Ramos (cell line): ENCODE measurements around the gene GINS1.

Experiments used
- in situ Hi-C: fragments of 300-500 bp; cut with MboI; formaldehyde crosslinking; loops from one replicate; pipeline ENCODE4 v1.14.3; 2022; ENCODE audit warnings: low sequenced_read_pairs; ENCODE audit not compliant: unreplicated experiment

GINS1 gene

DNA sequence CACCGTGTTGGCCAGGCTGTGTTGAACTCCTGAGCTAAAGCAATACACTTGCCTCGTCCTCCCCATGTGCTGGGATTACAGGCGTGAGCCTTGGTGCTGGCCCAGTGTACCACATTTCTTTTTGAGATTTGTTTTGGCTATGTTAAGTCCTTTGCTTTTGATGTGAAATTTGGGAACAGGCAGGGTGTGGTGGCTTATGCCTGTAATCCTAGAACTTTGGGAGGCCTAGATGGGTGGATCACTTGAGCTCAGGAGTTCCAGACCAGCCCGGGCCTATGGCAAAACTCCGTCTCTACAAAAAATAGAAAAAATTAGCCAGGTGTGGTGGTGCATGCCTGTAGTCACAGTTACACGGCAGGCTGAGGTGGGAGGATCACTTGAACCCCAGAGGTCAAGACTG, 40.2 kb downstream of the GINS1 start:
- in situ Hi-C loops = no loop called here

DNA sequence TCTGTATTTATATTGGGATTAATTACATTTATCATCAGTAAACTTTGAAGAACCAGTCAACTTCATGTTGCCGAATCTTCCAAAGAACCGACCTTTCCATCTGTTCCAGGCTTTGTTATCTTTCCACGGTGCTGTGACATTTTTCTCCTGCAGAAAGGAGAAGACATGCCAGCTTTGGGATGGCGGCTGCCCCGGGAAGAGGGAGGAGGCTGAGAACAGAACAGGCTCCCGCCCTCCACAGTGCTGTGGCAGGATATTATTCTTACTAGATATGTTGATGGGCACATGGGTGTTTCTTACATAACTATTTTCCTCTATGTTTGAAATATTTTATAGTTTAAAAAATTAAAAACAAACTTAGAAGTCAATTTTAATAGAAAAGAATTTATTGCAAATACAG, 44.9 kb downstream of the GINS1 start:
- in situ Hi-C loops = no loop called here

DNA sequence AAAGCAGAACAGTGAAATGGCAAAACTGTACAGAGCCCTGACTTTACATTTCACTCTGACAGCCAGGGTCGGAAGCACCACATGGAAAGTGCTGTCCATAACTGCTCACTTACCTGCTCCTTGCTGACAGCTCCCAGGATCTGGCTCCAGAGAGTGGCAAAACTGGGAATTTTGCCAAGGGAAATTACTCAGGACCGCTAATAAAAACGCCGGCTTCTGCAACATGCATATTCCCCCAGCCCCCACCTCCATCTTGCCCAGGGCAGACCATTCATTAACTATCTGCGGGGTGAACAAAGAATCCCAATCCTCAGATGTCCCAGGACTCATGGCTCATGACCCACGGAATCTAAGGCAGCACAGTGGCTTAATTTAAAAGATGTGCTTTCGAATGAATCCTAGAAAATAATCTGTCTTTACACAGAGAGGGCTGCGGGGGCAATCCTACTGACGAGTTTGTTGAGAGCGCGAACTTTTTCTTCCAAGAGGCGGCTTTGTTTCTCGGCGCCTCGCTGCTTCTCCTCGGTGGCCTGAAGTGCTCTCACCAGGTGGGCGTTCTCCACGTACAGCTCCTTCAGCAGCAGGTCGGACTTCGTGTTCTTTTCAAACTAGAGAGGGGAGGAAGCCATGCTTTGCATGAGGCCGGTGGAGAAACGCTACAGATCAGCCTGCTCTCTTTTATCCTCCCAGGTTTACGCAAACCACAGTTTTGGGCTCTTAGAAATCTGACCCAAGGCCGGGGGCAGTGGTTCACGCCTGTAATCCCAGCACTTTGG, 45.8 kb downstream of the GINS1 start:
- in situ Hi-C loops = no loop called here

DNA sequence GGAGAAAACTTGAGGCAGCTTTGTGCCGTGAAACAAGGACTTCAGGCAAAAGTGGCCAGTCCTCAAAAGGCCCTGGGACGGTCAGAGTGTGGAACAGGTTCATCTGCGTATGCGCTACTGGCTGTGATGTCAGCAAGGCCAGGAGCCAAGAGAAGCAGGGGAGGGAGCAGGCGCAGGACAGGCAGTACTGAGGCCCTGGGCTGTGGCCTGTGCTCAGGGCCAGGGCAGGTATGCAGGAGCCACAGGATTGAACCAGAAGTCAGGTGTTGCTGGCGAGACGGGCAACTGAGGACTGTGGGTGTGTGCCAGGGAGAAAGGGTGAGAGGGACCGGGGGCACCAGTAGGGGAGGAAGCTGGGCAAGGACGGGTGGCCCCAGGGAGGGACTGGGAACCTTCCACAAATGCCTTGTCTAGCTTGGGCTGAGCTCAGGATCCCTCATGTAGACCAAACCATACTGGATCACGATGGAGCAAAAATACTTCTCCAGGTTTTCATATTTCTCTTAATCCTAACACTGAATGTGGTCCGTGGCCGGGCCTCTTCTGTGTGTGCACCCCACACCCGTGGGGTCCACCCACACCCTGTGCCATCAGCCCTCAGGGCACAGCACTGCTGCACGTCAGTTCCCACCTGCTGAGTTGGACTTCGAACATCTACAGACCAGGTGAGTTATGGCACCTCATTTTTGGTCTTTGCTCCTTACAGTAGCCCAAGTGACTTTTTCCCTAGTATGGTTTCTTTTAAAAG, 46.9 kb downstream of the GINS1 start:
- in situ Hi-C loops = no loop called here

DNA sequence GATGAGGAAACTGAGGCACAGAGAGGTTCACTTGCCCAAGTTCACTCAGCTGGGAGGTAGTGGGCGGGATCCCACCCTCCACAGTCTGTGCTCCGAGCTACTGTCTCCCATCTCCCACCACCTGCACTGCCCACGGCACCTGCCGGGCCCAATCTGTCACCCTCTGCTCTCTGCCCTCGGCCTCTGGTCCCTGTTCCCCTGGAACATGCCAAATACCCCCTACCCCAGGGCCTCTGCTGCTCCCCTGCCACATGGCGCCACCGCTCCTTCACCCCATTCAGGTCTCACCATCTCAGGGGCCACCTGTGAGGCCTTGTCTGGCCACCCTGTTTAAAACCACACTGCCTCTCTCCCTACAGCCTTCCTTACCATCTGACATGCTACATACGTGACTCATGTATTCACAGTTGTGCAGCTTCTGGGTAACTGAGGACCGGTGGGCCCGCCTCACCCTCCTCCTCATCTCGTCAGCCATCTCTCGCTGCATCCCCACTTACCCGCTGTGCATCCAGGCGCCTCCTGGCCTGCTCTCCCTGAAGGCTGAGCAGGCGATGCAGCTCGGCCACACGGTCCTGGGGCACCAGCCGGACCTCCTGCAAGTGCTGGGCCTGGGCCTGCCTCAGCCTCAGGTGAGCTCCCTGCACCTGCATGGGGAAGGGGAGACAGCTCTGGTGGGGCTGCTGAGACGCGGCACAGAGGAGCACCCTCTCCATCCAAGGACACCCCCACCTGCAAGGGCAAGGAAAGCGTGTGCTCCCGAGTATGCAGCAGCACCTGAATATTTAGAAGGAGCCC, 50.6 kb downstream of the GINS1 start:
- in situ Hi-C loops = no loop called here

DNA sequence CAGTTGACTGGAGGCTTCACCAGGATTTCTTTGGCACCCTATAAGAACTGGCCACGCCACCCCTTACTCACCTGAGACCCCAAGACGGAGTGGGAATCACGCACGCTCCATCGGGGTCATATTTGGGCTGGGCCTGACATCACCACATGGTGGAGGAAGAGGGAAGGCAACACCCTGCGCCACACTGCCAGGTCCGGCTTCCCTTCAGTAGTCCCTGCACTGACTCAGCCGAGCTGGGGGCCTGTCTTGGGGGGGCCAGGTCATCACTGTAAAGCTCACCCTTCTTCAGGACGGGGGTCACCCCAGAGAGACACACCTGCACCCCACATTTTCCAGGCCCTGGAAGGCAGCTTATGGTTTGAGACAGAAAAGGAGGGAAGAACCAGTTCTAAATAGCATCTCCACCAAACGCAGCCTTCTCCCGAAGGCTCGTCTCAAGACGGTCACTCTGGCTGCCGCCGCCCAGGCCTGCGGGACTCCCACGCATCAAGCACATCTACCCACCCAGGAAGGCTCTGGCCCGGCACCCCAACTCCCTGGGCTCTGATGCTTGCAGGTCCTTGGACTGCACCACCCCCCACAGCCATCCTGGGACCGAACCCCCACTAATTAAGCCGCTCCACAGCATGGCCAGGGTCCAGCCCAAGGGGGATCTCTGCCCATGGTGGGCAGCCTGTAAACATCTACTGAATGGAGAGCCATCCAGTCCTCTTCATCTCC, 51.8 kb downstream of the GINS1 start:
- in situ Hi-C loops = no loop called here

DNA sequence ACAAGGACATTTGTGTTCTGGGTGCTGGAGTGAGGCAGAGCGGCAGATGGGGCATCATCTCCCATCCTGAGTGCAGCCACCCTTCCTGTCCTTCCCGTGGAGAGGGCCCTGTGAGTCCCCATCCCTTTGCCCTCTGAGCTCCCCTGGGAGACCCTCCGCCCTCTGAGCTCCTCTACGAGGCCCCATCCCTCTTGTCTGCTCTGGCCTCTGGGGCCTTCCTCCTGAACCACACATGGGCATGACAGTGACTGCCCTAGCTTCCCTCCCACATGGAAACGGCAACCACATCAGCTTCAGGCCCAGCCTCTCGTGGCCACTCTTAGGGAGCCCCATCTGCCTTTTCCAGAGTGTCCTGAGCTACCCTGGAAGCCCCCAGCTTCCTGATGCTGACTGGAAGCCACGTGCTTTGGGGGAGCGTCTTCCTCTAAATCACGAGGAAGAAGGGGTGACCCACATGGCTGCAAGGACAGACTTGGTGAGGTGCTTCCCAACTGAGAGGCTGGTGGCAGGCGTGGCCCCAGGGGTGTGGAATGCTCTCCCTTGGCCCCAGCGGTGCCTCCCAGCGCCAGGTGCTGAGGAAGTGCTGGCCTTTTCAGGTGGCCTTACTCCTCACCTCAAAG, 52.6 kb downstream of the GINS1 start:
- in situ Hi-C loops = no loop called here

DNA sequence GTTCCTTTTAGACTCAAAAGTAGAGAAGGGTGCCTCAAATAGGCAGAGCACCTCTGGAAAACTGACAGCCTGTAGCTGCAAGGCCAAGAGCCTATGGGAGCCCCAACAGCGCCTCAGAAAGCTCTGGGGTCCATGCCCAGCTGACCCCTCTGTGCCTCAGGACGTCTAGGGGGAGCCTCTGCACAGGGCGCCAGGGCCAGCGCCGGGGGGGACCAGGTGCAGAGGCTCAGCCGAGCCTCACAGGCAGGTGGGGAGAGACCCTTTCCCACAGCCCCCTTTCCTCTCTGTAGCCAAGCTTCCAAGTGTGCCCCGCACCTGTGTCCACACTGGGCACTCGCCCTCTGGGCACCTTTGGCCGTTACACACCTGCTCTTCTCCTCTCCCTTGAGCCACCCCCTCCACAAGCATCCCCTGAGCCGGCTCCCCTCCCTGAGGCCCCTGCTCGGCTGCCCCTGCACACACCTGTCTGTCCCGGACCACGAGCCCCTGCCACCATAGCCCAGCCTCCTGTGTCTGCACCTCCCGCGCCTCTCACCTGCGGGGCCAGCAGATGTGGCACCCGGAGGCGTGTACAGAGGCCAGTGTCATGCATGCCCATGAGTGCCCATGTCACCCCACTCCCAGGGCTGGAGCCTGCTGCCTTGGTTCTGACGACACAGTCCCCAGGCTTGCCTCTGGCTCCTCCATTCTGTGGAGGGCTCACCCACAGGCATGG, 53.2 kb downstream of the GINS1 start:
- in situ Hi-C loops = no loop called here

DNA sequence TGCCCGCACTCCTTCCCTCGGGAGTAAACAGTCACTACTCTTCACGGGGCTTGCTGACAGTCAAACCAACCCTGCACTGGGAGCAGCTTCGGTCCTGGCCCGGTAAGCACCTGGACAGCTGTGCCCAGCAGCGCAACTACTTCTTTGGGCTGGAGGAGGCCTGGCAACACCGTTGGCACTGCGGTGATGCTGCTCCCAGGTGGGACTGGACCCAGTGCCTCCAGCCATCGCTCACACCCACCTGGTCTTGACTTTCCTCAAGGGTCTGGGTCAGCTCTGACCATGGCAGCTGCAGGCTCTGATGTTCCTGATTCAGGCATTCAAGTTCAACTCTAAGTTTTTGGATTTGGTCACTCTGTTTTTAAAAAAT, 53.8 kb downstream of the GINS1 start:
- in situ Hi-C loops = no loop called here

DNA sequence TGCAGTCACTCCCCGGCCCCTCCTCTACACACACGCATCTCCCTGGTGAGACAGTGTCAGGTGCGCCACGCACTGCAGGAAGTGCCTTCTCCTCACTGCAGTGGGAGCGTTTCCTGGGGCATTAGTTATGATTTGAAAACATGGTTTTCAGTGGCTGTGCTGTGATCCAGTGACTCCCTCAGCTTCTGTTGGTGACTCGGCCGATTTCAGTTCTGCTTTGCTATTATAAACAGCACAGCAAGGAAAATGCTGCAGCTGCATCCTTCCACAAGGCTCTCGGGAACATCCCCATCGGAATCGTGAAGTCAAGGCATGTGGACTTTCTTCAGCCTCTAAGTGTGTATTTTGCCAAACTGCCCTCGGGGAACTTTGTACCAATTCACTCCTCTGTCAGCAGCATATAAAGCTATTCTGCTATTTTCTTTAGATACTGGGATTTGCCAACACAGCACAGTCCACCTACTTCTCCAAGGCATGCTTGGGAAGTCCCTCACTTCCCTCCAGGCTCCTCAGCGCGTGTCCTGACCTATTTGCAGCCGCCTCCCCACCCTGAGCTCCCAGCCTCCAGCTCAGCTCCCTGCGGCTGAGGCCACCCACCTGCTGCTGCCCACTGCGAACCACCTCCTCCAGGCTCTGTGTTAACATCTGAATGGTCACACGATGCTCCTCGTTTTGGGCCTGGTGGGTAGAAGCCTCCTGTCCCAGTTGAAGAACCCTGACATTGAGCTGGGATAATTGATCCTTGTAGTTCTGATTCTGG, 54.5 kb downstream of the GINS1 start:
- in situ Hi-C loops = no loop called here

DNA sequence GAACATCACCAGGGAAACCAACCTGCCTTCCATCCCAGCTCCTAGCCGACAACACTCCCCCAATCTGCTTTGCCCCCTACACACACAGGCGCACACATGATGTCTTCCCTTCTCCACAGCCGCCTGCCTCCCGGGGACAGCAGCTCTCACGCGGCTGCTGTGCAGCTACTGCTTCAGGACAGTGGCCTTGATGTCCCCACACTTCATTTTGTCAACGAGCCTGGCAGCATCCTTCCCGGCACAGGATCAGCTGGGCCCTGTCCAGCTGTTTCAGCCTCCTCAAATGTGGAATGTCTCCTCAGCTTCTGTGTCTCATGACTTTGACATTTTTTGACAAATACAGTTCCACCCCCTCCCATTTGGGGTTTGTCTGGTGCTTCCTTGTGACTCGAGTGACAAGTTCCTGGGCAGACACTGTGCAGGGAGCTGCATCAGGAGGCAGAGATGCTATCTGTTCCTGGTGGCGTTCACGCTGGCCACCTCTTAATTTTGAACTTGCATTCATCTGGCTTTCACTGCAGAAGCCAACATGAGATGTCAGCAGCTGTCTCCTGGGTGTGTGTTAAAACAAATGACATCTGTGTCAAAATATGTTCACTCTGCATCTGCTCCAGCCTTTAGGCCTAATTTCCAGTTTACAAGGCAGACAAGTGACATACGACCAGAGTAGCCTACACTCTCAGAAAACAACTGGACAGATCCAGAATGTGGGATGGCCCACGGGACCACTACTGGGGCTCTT, 57.2 kb downstream of the GINS1 start:
- in situ Hi-C loops = no loop called here

DNA sequence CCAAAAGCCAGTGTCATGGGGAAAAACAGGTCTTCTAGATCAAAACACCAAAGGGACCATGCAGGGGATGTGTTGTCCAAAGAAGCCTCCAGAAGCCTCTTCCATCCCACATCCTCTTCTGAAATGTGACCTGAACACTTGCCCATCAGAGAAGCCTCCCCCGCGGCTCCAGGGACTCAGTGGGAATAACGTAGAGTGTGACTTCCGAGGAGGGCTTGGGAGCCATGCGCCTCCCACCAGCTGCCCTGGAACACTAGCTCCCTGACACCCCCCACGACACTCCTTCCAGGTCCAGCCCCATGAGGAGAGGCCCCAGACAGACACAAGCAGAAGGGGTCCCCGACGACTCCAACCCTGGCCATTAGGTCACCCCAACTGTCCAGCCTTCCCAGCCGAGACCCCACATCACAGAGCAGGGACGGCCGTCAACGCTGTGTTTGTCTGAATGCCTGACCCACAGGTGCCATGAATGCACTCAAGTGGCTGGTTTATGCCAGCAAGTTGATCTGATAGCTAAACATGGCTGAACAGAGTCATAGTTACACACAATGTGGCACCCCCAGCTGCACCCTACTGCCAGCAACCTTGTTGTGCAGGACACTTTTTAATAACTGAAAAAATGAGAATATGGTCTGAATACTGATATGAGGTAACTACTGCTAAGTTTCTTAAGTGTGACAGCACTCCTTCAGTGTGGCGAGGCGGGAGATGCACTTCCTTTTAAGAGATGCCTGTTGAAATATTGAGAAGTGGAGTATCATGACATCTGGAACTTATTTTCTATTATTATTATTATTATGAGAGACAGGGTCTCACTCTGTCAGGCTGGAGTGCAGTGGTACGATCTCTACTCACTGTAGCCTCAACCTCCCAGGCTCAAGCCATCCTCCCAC, 58.0 kb downstream of the GINS1 start:
- in situ Hi-C loops = no loop called here

DNA sequence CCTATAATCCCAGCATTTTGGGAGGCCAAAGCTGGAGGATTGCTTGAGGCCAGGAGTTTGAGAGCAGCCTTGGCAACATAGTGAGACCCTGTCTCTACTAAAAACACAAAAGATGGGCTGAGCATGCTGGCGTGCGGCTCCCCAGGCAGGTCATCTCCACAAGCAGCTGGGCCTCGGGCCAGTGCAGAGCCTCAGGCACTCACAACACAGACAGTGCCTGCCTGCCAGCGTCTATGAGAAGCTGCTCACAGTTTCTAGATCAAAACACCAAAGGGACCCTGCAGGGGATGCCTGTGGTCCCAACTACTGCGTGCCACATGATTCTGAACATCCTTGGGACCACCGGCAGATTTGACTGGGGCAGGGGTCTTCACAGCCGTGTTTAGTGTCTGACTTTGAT, 59.4 kb downstream of the GINS1 start:
- in situ Hi-C loops = no loop called here

DNA sequence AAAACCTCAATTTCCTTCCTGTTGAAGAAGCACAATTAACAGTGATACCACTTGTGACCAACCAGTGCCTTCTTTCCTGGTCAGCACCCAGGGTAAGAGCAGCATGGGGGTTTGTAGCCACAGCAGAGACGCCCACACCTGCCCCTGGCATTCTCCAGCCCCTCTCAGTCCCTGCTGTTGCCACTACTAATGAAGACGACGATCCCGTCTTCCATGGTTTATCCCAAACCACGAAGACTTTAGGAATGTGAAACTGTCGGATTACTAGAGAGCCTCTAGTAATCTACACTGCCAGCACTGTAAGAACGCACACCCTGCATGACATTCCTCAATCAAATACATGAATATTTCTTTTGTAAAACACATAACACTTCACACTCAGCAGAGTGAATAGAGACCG, 60.0 kb downstream of the GINS1 start:
- in situ Hi-C loops = no loop called here

DNA sequence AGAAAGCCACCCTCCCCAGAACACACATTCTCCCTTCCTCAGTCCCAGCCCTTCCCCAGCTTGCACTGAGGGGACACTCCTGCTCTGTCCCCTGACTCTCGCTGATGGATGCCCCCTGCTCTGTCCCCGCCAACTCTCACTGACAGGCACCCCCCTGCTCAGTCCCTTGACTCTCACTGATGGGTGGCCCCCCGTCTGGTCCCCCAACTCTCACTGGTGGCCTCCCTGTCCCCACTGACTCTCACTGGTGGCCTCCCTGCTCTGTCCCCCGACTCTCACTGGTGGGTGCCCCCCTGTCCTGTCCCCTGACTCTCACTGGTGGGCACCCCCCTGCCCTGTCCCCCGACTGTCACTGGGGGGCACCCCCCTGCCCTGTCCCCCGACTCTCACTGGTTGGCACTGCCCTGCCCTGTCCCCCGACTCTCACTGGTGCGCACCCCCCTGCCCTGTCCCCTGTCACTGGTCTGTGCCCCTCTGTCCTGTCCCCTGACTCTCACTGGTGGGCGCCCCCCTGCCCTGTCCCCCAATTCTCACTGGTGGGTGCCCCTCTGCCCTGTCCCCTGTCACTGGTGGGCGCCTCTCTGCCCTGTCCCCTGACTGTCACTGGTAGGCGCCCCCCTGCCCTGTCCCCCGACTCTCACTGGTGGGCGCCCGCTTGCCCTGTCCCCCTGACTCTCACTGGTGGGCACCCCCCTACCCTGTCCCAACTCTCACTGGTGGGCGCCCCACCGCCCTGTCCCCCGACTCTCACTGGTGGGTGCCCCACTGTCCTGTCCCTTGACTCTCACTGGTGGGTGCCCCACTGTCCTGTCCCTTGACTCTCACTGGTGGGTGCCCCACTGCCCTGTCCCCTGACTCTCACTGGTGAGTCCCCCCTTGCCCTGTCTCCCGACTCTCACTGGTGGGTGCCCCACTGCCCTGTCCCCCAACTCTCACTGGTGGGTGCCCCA, 60.9 kb downstream of the GINS1 start:
- in situ Hi-C loops = no loop called here

DNA sequence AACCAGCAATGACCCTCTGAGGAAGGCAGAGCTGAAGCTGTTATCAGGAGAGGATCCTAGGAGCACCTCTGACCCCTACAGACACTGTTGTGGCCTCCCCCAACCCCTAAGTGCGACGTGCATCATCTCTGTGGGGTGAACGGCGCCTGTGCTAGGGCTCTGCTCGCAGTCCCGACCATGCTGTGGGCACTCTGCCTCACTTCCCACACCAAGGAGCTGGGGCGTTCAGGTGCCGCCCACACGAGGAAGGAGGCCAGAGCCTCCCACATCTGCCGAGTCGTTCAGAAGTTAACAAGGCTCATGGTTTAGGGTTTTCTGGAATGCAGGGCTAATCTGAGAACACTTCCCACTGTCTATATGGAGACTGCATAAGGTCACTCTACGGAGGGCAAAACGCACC, 62.1 kb downstream of the GINS1 start:
- in situ Hi-C loops = no loop called here
